Psoas muscle (tissue), 8 donors: ENCODE data around the gene PUM1. TPM values are rescaled to one million over a fixed set of nuclear protein-coding genes. Genes with fewer than 3 reads are reported as not detected.

ENCODE experiments used
- ATAC-seq, 4 donors: fragments of 200-7000 bp; cut with Tn5 transposase; one replicate each; pipeline ENCODE4 v1.9.1; 2020; ENCODE audit warnings: moderate library complexity in 3 of 4, mild to moderate bottlenecking in 2 of 4
- DNase-seq, 2 donors: peaks; one replicate each; pipeline ENCODE4 v3.0.0-alpha.2; 2020
- H3K27ac ChIP-seq: fragments of 200-600 bp; one replicate; pipeline ENCODE4 v1.8.0; 2022
- H3K27me3 ChIP-seq, 3 donors: fragments of 200-600 bp in 1 of 3; one replicate each; pipeline versions ENCODE4 v1.6.1 to v1.8.0; 2013 to 2022; ENCODE audit warnings: low read length in 2 of 3, mild to moderate bottlenecking in 2 of 3, moderate library complexity in 1 of 3; ENCODE audit not compliant: insufficient read depth in 3 of 3
- H3K36me3 ChIP-seq, 2 donors: fragments of 200-600 bp in 1 of 2; one replicate each; pipeline versions ENCODE4 v1.6.1 to v1.8.0; 2013 to 2022; ENCODE audit warnings: low read depth in 1 of 2, mild to moderate bottlenecking in 1 of 2, moderate library complexity in 1 of 2; ENCODE audit not compliant: insufficient read depth in 1 of 2
- H3K4me1 ChIP-seq: fragments of 200-600 bp; one replicate; pipeline ENCODE4 v1.8.0; 2022
- H3K4me3 ChIP-seq: fragments of 200-600 bp; one replicate; pipeline ENCODE4 v1.8.0; 2022; ENCODE audit warnings: mild to moderate bottlenecking
- H3K9me3 ChIP-seq: fragments of 200-600 bp; one replicate; pipeline ENCODE4 v1.8.0; 2022
- CTCF ChIP-seq: fragments of 200-600 bp; IDR thresholded peaks from one replicate; pipeline ENCODE4 v1.8.0; 2022; ENCODE audit warnings: antibody characterized with exemption
- WGBS, 3 donors: extraction: QIAGEN DNeasy Blood & Tissue Kit; methylation state at CpG; one replicate each; pipeline versions ENCODE4 v1.1.6 to v1.1.7; 2013; 5-methylcytosine and 5-hydroxymethylcytosine counted together
- intact Hi-C, 2 donors: fragments of 100-400 bp; cut with DNase I; formaldehyde crosslinking; loops; one replicate each; pipeline versions ENCODE4 v1.11.0 to v1.14.2; 2022
- polyA plus RNA-seq, 3 donors: library from polyadenylated mRNA; stranded (reverse); fragments of 200-250 nt; gene quantifications; one replicate each; pipeline ENCODE4 v1.2.3, GENCODE V29; 2013
- total RNA-seq, 4 donors: library from RNA; stranded (reverse); fragmentation: NEBNext Ultra II Directional in 2 of 4; extraction: Animal tissue kit (Norgen Biotek cat#: 25700) in 2 of 4; gene quantifications; one replicate each; pipeline versions ENCODE4 v1.2.1 to v1.2.4, GENCODE V29; 2021 to 2023
- donor health status: healthy with polysubstance abuse.
- donor health status: DM: no; HTN: no; CAD: no; lungs with moderate emphysema.
- donor health status: Bipolar disorder and iron deficiency.
- donor health status: healthy.
- donor health status: DM: yes; HTN: yes; CAD: no.
- donor health status: DM: no; HTN: no; CAD: no.
- donor health status: DM: no; HTN: no; CAD: no.
- donor health status: DM: yes; HTN: yes; CAD: no.

The PUM1 gene
- total and polyA plus RNA-seq, 7 donors: 16.8 to 93.4 (median 80.0) TPM

DNA sequence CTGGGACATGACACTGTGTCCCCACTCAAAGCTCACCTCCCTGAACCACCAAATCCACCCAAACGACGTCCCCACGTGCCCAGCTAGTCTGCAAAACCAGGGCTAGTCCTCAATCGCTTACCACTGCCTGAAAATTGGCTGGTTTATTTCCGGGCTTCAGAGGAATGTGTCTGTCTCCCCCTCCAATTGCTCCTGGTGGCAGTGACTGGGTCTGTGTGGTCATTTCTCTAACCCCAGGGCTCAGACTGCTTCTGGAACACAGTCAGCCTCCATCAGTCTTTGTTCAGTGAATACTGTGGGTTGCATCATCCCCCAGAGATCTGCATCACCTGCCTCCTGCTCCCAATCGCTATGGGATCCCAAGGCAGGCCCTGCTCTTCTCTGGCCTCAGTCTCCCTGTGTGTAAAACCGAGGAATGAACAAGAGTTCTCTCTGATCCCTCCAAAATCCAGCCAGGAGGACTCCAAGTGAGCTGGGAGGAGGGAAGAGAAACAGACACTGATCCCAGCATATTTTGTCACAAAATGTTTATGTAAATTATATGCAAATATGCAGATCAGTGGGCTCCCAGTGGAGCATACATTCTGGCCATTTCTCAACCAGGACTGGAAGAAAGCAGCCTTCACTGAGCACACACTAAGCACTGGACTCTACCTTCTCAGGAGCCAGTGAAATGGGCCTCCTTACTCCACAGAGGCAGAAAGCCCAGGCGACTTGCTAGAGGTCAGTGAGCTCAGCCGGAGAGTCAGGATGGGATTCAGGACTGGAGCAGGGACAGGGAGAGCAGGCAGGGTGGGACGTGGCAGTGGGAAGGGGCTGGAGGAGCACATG is 177.8 kb downstream of the PUM1 start:
- intact Hi-C loops: no loop called here
- Histone ChIP-seq H3K36me3 (no peaks in the 10 kb centered on the region), H3K4me1 (peaks cover 10% of the 10 kb centered on the region), H3K9me3 (no peaks in the 10 kb centered on the region), H3K27me3 (peaks cover 0 to 6% (median 0%) of the 10 kb centered on the region in 3 donors), H3K27ac (peak overlapping the region; percentile 39), H3K4me3 (no peak overlapping the region)
- 80 to 87% (median 81%) methylated on average over 10 of the region's 10 CpGs for WGBS, 3 donors
- no peak for TF ChIP-seq CTCF
- ATAC-seq: peak in 3 of 4 donors; percentile 9 to 22 (median 12)
- DNase-seq: peak in 1 of 2 donors; percentile 39

DNA sequence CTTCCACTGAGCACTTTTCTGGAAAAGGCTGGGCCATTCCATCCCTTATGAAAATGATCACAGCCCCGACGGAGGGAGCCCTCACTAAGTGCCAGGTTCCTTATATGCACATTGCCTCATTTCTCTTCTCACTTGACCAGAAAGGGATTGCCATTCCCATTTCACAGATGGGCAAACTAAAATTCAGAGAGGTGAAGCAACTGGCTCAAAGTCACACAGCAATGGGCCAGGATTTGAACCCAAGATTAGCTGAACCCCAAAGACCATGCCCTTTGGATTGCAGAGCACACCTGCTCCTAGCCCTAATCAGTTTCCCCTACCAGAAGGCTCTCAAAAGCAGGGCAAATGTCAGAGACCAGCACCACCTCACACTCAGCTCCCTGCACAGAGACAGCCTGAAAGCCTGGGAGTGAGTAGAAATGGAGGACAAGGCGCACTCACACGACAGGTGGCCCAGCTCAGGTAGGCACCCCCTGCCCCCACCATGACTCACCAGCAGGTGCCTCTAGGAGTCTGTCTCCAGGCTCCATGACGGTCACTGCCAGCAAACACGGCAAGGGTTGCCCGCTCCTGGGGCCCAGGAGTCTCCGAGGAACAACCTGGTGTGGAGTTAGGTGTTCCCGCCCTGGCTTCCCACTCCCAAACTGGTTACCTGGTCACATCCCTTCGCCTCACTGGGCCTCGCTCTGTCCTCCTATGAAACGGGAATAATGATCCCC is 178.6 kb downstream of the PUM1 start:
- intact Hi-C loops: no loop called here
- 88 to 93% (median 92%) methylated on average over 12 of the region's 12 CpGs for WGBS, 3 donors
- H3K4me1 ChIP-seq: peaks cover 10% of the 10 kb centered on the region

DNA sequence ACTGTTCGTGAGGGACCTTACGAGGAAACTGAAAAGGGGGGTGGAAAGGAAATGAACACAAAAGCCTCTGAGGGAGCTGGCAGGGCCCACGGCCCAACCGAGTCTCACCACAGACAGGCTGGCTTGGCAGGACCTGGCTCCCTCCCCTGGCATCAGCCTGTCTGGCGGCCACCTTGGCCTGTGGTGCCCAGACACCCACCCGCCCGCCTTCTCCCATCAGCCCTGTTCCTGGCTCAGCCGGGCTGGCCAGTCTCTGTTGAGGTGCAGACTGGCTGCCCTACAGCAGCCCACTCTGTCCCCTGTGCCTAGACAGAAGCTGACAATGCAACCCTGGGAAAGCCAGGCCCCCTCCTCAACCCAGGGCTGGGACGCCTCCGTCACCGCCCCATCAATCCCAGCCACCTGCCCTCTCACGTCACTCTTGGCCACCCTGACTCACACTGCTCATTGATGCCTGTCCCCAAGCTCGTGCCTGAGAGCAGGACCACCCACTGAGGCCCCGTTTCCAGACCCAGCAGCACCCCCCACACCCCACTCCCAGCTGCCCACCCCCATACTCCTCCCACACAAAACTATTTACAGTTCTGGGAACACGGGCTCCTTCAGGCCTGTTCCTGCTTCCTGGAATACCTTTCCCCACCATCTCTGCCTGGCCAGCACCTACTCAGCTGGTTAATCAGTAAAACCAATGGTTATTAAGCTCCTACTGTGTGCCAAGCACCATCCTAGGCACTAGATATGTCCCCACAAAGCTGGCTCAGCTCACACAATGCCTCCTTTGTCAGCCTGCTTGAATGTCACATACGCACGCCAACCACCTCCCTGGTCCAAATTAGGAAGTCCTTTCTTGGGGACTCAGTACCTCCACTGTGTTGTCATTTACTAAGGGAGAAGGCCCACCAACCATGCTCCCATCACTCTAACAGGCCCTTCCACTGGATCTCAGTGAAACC is 179.7 kb downstream of the PUM1 start:
- no peak for TF ChIP-seq CTCF
- Histone ChIP-seq H3K27me3 (peaks cover 0 to 6% (median 0%) of the 10 kb centered on the region in 3 donors), H3K36me3 (no peaks in the 10 kb centered on the region), H3K27ac (no peak overlapping the region), H3K4me1 (peaks cover 10% of the 10 kb centered on the region), H3K4me3 (no peak overlapping the region), H3K9me3 (no peaks in the 10 kb centered on the region)
- ATAC-seq (peak in 1 of 4 donors; percentile 46), DNase-seq (peak in 1 of 2 donors; percentile 6)
- 34 to 55% (median 39%) methylated on average over 17 of the region's 17 CpGs for WGBS, 3 donors
- intact Hi-C loops: no loop called here

More for the DNA sequence above, 178.6 kb downstream of the PUM1 start:
- Histone ChIP-seq H3K27ac (no peak overlapping the region), H3K4me3 (no peak overlapping the region), H3K27me3 (peaks cover 0 to 6% (median 0%) of the 10 kb centered on the region in 3 donors), H3K9me3 (no peaks in the 10 kb centered on the region), H3K36me3 (no peaks in the 10 kb centered on the region)
- ATAC-seq: no peak
- peak in 1 of 2 donors; percentile 26 for DNase-seq
- TF ChIP-seq CTCF: no peak

- Histone ChIP-seq H3K36me3 (no peaks in the 10 kb centered on the region), H3K27ac (no peak overlapping the region), H3K9me3 (no peaks in the 10 kb centered on the region), H3K4me3 (no peak overlapping the region), H3K27me3 (peaks cover 0 to 6% (median 0%) of the 10 kb centered on the region in 3 donors), H3K4me1 (peaks cover 10% of the 10 kb centered on the region)
- TF ChIP-seq CTCF: no peak
- intact Hi-C loops: no loop called here
- DNase-seq (no peak), ATAC-seq (no peak)
- 83 to 92% (median 91%) methylated on average over 5 of the region's 5 CpGs for whole genome bisulfite sequencing, 3 donors
These were observed 180.8 kb downstream of the PUM1 start for GRCh38 chr1:30884723-30885122.
